Activated CD4-positive, CD25-positive, alpha-beta regulatory T cell treated with anti-CD3 and anti-CD28 coated beads, Interleukin-2, amount 50 U/mL, for 24 hours (primary cell): ENCODE results near the gene PDE6A.
A peak's percentile ranks its signal among the peaks of the same experiment; 100 is the strongest.

Source experiments
- ATAC-seq, 2 donors: fragments of 150-1000 bp; cut with Tn5 transposase; one replicate each; pipeline ENCODE4 v1.10.0; 2021; ENCODE audit warnings: mild to moderate bottlenecking in 1 of 2, moderate library complexity in 1 of 2

Gene PDE6A

DNA sequence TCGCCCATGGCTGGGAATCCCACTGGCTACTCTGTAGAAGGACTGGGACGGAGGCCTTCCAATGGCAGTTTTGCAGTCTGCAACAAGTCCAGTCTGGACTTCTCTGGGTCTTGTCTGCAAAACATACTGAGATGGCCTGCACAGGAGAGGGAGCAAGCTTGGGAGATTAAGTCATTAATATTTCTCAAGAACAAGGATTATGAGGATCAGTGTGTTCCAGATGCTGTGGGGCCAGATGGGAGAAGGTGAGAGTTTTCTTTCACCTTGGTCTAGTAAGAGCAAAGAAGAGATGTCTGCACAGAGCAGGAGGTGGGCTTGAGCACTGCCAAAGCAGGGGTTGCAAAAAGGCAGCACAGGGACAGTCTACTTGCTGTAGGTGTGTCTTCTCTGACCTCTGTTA is at the start of gene PDE6A:
Gene PDE6A (minus strand): TSS at position 128 of the 400 bp plus-strand sequence. CDS start 120 bp downstream, at position 8.
- ATAC-seq: no peak

DNA sequence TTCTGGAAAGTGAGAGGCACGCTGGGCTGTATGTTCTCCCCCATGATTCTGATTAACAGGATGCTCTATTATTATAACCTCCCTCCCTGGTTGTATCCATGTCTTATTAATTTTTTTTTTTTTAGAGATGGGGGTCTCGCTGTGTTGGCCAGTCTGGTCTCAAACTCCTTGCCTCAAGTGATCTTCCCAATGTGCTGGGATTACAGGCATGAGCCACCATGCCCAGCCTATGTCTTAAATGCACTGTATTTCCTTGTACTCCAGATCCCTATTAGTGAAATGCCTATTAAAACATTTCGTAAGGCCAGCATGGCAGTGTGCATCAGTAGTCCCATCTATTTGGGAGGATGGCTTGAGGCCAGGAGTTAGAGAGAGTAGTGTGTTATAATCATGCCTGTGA is 48.9 kb upstream of the PDE6A start:
- no peak for ATAC-seq

DNA sequence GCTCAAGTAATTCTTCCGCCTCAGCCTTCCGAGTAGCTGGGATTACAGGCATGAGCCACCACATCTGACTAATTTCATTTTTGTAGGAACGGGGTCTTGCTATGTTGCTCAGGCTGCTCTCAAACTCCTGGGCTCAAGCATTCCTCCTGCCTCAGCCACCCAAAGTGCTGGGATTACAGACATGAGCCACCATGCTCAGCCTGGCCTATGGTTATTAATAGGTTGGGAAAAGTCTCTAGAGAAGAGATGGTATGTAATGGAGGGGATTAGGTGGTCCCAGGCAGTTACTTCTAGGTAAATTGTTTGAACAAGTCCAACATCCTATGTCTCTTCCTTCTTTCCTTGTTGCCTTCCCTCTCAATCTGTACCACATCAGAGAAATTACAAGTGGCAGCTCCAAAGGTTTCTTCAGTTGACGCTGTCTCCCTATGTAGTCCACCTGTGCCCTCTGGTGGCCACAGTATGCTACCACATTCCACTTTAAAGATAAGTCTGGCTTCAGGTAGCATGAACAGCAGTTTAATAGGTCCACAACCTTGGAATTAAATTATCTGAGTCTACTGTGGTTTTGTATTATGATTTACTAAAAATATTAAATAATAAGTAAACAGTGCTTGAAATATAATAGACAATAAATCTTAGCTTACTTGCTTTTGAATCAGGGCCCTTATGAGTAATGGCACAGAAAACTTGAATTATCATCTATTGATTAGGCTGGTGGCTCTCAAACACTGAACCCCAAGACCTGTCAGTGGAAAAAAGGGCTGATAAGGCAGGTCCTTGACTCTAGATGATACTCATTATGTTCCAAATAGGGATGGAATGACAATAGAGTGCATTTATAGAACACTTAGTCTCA is 46.2 kb upstream of the PDE6A start:
- peak; percentile 76 to 79 for ATAC-seq

DNA sequence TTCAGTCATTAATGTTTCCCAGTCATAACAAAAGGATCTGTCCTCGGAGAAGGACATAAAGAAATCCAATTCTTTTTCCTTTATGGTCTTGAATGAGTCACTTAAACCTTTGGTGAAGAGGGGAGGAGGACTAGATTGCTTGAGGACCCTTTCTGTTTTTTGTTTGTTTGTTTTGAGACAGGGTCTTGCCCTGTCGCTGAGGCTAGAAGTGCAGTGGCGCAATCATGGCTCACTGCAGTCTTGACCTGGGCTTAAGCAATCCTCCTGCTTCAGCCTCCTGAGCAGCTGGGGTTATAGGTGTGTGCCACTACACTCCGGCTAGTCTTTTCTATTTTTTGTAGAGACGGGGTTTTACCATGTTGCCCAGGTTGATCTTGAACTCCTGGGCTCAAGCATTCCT is 43.5 kb upstream of the PDE6A start:
- no peak for ATAC-seq

DNA sequence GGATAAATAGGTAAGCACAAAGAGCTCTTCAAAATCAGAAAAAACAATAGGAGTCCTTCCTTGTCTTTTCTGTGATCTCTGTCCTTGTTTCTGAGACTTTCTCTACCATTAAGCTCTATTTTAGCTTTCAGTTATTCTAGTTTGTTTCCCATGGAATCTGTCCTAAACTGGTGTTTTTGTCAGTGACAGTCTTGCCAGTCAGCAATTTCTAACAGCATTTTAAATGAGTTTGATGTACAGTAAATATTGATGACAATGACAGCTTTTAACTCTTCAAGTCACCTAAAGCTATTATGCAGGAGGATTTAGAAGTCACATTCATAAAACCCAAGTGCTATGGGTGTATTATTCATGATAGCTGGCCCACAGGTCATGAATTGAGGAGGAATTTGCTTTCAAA is 37.9 kb upstream of the PDE6A start:
- ATAC-seq: no peak

DNA sequence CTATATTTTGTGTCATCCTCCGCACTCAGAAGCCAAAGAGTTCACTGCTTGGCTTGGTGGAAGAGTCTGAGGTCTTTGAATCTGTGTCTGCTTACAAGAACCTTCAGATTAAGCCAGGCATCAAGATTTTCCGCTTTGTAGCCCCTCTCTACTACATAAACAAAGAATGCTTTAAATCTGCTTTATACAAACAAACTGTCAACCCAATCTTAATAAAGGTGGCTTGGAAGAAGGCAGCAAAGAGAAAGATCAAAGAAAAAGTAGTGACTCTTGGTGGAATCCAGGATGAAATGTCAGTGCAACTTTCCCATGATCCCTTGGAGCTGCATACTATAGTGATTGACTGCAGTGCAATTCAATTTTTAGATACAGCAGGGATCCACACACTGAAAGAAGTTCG is 36.6 kb upstream of the PDE6A start:
- no peak for ATAC-seq

DNA sequence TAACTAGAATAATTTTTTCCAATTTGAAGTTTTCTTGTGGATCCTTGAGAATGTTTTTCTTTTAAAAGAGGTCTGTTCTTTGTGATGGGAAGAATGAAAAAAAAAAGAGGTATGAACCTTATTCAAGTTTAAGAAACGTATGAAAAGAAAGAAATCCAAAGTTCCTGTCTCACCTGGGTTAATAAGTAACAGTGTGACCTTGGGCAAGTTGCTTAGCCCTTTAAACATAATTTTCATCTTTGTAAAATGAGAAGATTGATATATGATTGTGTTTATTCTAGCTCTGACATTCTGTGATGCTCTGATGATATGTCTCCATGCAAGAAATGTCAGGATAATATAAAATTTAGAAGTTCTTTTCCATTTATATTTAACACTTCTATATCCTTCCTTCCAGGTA is 35.3 kb upstream of the PDE6A start:
- no peak for ATAC-seq

DNA sequence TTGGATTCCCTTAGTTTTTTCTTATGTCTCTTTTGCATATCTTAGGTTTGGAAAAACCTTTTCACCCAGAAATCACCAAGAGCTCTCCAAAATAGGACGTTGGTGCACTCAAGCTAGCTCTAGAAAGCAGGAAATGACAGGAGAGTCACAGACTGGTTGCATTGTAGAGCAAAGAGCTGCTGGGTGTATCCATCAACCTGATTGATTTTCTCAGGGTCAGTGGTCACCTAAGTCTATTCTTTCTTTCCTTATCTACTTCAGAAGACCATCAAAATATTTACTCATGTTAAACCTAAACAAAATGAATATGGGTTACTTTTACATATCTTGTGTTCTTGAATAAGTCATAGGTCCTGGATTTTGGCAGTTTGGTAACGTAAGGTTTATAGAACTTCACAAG is 30.8 kb upstream of the PDE6A start:
- no peak for ATAC-seq

DNA sequence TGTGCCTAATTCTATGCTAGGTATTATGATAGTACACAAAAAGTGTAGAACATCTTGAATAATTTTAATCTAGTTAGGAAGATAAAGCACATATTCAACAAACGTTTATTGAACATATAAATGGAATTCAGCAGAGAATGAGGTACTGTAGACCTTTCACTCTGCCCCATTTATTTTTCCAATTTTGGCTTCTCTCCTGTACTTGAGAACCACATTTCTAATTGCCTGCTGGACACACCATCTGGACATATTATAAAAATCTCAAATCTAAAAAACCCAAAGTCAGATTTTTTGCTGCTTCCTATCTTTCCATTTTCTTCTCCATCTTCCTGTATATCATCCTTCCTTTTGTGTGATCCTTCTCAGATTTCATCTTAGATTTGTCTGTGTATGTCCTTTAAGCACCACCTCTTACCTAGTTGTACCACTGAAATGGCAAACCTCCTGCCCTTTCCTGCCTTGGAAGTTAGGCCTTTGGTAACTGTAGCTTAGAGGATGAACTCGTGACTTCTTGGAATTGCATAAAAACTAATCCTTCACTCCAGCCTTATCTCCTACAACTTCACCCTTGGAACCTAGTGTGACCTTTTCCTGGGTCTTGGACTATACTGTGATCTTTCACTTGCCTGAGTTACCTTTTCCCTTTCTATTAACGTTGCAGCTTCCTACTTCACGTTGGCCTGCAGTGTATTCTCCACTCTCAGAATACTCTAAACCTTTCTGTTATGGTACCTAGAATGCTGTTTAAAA is 24.8 kb upstream of the PDE6A start:
- ATAC-seq: no peak

DNA sequence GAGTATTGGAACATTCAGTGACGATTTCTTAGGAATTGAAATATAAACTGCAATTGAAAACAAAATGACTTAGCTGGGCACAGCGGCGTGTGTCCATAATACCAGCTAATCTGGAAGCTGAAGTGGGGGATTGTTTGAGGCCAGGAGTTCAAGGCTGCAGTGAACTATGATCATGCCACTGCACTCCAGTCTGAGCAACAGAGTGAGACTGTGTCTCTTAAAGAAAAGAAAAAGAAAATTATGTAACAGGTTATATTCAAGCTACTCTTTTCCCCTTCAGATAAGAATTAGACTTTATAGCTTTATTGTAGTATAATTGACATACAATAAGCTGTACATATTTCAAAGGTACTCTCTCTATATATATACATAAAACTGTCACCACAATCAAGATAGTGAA is 22.4 kb upstream of the PDE6A start:
- no peak for ATAC-seq

DNA sequence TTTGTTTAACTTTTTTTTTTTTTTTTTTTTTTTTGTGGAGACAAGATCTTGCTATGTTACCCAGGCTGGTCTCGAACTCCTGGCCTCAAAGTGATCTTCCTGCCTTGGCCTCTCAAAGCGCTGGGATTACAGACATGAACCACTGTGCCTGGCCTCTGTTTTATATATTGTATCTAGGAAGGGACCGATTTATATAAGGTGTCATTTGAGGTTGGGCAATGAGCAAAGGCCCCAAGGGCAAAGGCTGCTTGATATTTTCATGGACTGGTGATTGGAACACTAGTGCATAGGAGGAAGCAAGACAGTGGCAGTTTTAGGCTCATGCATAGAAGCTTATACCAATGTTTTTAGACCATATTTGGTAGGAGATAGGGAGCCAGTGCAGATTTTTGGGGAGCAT is 19.1 kb upstream of the PDE6A start:
- ATAC-seq: no peak

DNA sequence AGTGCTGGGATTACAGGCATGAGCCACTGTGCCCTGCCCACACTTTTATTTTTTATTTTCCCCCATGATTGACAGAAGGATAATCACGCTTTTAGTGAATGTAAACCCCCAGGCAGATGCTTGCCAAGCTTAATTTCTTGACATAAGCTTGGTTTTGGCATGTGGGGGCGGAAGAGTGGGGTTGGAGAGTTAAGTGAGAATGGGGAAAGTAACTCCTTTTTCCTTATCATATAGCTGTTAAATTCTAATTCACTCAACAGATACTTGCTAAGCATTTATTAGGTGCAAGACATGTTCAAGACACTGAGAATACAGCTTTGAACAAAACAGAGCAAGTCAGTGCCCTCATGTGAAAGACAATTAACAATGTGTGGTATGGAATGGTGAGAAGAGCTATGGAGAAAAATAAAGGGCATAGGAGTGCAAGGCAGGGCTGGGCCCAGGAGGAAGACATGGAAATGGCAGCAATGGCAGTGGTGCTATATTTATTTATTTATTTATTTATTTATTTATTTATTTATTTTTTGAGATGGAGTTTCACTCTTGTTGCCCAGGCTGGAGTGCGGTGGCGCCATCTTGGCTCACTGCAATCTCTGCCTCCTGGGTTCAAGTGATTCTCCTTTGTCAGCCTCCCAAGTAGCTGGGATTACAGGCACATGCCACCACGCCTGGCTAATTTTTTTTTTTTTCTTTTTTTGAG is 18.2 kb upstream of the PDE6A start:
- ATAC-seq: no peak

DNA sequence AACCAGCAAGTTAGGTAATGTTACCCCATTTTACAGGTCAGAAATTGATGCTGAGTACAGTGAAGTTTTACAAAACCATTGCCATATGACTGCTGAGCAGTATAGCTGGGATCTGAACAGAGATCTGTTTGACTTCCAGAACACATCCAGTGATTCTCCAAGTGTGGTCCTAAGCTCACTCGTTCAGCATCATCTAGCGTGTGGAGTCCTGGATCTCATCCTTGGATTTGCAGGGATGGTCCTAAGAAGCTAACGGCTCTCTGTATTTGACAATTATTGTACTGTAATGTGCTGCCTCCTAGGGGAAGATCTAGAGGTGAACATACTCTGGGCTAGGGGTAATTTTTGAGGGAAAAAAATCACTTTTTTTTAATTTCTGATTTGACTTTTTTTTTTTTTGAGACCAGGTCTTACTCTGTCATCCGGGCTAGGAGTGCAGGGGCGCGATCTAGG is 17.4 kb upstream of the PDE6A start:
- ATAC-seq: no peak

DNA sequence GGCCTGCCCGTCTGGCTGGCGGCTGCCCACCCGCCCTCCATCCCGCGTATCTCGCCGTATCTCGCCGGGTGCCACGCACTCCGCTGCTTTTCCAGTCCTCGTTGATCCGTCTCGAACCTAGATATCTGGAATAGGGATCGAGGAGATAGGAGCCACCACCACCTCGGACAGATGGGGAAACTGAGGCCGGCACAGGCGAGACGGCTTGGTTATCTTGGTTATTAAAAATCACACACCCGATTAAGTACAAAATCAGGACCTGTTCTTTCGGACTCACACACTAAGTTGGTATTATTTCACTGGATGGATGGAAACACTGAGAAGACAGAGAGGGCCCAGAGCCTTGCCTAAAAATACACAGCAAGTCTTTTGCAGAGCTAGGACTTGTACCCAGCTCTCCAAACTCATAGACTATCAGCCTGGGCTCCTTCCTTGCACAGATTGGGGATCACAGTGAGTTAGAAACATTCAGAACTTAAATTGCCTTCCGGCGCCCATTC is 16.6 kb upstream of the PDE6A start:
- no peak for ATAC-seq

DNA sequence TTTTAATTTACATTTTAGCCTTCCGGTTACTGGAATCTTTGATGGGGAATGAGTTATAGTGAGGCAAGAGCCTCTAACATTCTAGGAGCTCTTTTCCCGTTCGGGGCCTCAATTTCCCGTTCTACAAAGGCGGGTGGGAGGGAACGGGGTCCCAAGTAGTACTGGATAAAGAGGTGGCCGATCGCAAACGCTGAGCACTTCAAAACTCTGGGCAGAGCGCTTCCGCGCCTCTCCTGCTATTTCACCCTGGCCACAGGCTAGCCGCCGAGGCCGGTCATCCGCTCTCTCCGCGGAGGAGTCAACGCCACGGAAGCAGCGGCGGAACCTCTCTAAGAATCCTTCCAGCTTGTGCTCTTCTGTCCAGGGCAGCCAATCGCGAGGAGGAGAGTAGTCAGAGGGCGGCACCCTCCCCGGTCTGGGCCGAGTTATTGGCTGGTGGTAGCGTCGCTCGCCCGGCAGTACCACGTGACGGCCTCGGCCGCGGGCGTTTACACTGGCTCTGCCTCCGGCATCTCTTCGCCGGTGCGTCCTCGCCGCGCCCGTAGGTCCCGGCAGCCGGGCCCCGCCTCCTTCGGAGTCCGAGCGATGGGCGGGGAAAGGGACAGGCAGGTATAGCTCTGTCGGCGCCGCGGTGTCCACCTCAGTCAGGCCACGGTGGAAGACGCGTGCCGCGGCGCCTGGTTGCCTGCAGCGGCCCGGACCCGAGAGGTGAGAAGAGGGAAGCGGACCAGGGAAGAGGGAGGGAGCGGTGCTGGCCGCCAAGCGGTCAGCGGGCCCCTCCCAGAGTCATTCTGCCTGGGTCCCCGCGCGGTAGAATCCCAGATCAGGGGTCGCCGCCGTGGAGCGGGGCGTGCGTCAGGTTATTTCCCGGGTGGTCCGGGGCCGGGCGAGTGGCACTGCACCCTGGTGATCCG is 15.9 kb upstream of the PDE6A start, which contains the start of gene SLC26A2:
Gene SLC26A2 (plus strand): TSS at position 487 of the 914 bp plus-strand sequence. CDS start 16,895 bp downstream, outside the sequence.
- ATAC-seq: peak; percentile 99

DNA sequence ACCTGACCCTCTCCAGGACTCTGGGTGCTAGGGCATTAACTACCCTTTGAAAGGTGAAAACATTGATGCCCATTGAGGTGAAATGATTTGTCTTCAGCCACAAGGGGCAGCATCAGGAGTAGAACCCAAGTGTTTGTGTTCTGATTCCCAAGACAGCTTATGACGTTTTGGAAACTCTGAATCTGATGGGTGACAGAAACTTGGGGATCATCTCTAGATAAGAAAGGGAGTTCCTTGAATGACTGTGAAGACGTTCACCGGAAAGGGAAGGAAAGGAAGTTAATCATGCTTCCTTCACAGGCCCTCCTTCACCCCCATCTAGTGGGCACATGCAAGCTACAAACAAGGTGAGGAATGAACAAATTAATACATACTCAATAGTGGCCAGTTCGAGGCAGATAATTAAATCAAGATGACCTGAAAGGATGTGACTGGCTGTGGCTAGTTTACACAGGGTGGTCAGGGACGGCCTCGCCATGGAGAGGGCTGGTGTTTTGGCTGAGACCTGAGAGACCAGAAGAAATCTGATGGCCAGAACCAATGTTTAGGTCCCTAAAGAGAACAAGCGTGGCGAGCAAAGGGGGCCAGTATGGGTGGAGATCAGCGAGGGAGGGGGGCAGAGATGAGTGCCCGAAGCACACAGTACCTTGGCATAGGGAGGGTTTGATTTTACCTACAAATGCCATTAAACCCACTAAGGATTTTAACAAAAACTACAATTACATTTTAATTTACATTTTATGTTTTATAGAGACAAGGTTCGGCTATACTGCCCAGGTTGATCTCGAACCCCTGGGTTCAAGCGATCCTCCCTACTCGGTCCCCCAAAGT is 15.0 kb upstream of the PDE6A start:
- ATAC-seq: peak; percentile 34 to 44

DNA sequence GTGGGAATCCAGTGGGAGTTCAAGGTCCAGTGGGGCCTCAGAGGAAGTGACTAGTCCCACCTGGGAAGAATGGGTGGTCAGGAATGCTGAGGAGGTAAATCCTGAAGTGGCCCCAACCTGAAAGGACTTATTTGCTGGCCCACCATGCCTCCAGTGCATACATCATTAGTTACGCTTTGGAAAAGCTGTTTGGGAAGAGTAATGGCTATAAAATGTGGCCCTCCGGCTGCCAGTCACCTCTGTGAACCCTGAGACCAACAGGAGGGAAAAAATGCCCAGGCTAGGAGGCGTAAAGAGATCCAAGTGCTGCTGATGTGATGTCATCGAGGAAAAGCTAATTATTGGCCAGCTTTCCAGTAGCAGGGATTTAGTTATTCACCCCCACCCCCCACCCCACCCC is 13.3 kb upstream of the PDE6A start:
- ATAC-seq: no peak

DNA sequence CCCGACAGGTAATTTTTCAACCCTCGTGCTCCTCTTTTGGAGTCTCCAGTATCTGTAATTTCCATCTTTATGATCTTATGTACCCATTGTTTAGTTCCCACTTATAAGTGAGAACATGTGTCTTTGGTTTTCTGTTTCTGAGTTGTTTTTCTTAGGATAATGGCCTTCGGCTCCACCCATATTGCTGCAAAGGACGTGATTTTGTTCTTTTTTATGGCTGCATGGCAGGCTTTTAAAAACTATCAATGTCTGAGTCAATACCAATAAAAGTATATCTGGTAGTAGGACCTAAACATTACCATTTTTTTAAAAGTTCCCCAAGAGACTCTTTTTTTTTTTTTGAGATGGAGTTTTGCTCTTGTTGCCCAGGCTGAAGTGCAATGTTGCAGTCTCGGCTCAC is 12.1 kb upstream of the PDE6A start:
- no peak for ATAC-seq

DNA sequence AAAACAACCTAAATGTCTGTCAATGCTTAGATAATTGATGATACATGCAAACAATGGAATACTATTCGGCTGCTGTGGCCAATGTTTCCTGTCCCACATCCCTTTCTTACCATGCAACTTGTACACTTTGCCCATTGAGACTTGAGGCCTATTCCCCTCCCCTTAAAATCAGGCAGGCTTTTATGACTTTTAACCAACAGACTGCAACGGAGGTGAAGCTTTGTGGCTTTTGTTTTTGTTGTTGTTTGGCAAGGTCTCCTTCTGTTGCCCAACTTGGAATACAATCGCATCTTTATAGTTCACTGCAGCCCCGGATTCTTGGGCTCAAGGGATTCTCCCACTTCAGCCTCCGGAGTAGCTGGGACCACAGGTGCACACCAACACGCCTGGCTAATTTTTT is 10.2 kb upstream of the PDE6A start:
- ATAC-seq: no peak

DNA sequence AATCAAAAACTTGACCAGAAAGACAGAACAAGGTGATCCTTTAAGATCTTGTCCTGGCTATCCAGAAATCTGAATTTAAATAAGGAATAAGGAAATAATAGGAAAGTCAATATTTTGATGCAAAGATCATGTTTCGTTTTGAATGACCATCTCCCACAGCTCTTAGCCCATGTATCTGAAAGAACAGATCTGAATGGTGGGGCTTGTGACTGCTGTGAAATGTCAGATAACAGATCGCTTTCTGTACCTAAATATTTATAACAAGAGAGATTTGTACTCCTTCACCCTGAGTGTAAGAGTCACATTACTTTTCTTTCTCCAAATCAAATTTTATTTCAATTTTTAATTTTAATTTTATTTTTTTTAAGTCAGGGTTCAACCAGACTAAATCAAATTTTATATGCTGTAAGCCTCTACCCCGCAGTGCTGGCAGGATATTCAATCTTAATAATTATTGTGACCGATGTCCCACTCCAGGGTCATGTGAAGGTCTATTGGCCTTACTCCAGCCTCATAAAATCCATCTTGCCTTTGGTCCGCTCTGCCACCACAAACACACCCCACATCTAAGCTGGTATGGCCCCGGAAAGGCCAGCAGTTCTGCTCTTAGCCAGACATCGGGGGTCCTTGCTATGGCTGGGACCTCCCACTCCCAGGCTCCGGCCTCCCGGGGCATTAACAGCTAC is 9.0 kb upstream of the PDE6A start:
- no peak for ATAC-seq
